HL-60 (cell line): ENCODE measurements around the gene LIMK2.

Experiments
- DNase-seq, 2 experiments: peaks; one replicate each; pipeline ENCODE4 v3.0.0-alpha.2; 2010 to 2020; ENCODE audit warnings: low read depth in 1 of 2, low spot score in 1 of 2
- H3K27ac ChIP-seq: fragments of 250-450 bp; sonication (Bioruptor Pico); replicated peaks from 2 replicates; pipeline ENCODE4 v1.5.1; 2020; ENCODE audit warnings: mild to moderate bottlenecking, moderate library complexity
- H3K27me3 ChIP-seq: fragments of 250-450 bp; sonication (Bioruptor Pico); 2 replicates; pipeline ENCODE4 v1.5.1; 2021; ENCODE audit warnings: mild to moderate bottlenecking, moderate library complexity; ENCODE audit not compliant: insufficient read depth, poor library complexity, severe bottlenecking
- H3K4me3 ChIP-seq: replicated peaks from 2 replicates; pipeline ENCODE4 v1.5.1; 2011; ENCODE audit warnings: mild to moderate bottlenecking, control low read depth, low read length; ENCODE audit not compliant: insufficient read depth
- CTCF ChIP-seq: IDR thresholded peaks from one replicate; pipeline ENCODE4 v1.5.1; 2011; ENCODE audit warnings: low read length, control low read depth, inconsistent platforms; ENCODE audit not compliant: insufficient read depth
- GABPA ChIP-seq: IDR thresholded peaks from 2 replicates; pipeline ENCODE4 v1.6.1; 2012; ENCODE audit warnings: low read depth
- POLR2AphosphoS5 ChIP-seq: IDR thresholded peaks from 2 replicates; pipeline ENCODE4 v1.6.1; 2012; ENCODE audit warnings: low read depth
- REST ChIP-seq: IDR thresholded peaks from 2 replicates; pipeline ENCODE4 v1.6.1; 2012; ENCODE audit warnings: low read depth; ENCODE audit not compliant: insufficient replicate concordance
- SPI1 ChIP-seq: IDR thresholded peaks from 2 replicates; pipeline ENCODE4 v1.6.1; 2012; ENCODE audit warnings: low read depth, mild to moderate bottlenecking, borderline replicate concordance

The LIMK2 gene

GRCh38 chr22:31238057-31238456 is 26.0 kb downstream of the LIMK2 start:
- TF ChIP-seq POLR2AphosphoS5 (no peak), REST (no peak), CTCF (no peak), SPI1 (no peak), GABPA (no peak)
- no peak for DNase-seq

GRCh38 chr22:31239771-31240370 is 27.8 kb downstream of the LIMK2 start:
- no peak overlapping the region for H3K27ac ChIP-seq
- H3K27me3 ChIP-seq, result no peaks in the 10 kb centered on the region
- no peak overlapping the region for H3K4me3 ChIP-seq
- TF ChIP-seq GABPA, result no peak
- TF ChIP-seq CTCF, result no peak
- TF ChIP-seq SPI1, result no peak
- no peak for TF ChIP-seq REST
- TF ChIP-seq POLR2AphosphoS5, result no peak
- no peak for DNase-seq

More at GRCh38 chr22:31238057-31238456, 26.0 kb downstream of the LIMK2 start:
- Histone ChIP-seq H3K27me3 (no peaks in the 10 kb centered on the region), H3K4me3 (no peak overlapping the region), H3K27ac (no peak overlapping the region)

- H3K27ac ChIP-seq, result no peak overlapping the region
- TF ChIP-seq GABPA (no peak), CTCF (no peak), POLR2AphosphoS5 (no peak), SPI1 (no peak), REST (no peak)
Measured at GRCh38 chr22:31241200-31241599, 29.1 kb downstream of the LIMK2 start.

More at GRCh38 chr22:31241200-31241599, 29.1 kb downstream of the LIMK2 start:
- no peak overlapping the region for H3K4me3 ChIP-seq
- no peaks in the 10 kb centered on the region for H3K27me3 ChIP-seq
- no peak for DNase-seq
